A673 (cell line): Measurements from ENCODE around the gene LRRC32. TPM values are rescaled to one million over a fixed set of nuclear protein-coding genes. Genes with fewer than 3 reads are reported as not detected.

Experiments
- BruUV-seq: library from RNA; stranded (reverse); fragments of 400-500 nt; replicated peaks from 2 replicates; lab custom pipeline; 2021; lab: Mats Ljungman, UMichigan
- CTCF ChIA-PET: fragments of 300-600 bp; sonication (Branson Sonifier 250); formaldehyde crosslinking; loops from one replicate; lab custom pipeline; 2022; ENCODE audit warnings: antibody characterized with exemption; lab: Charles Lee
- POLR2A ChIA-PET: fragments of 300-600 bp; sonication (Branson Sonifier 250); formaldehyde crosslinking; loops from one replicate; lab custom pipeline; 2022; ENCODE audit warnings: antibody characterized with exemption; ENCODE audit not compliant: low non-redundant PET; lab: Charles Lee
- DNase-seq: peaks from one replicate; pipeline ENCODE4 v3.0.0-alpha.2; 2015; ENCODE audit warnings: low spot score
- H3K27ac ChIP-seq: fragments of 200-600 bp; sonication (generic); 2 replicates; pipeline ENCODE4 v1.5.1; 2016; ENCODE audit warnings: mixed run types, low read depth, mild to moderate bottlenecking, mixed read lengths, antibody characterized with exemption, low read length; ENCODE audit not compliant: poor library complexity, severe bottlenecking
- H3K27me3 ChIP-seq: fragments of 200-600 bp; sonication (generic); replicated peaks from 2 replicates; pipeline ENCODE4 v1.6.1; 2017; ENCODE audit warnings: mixed run types, low read depth, mild to moderate bottlenecking, mixed read lengths, antibody characterized with exemption, low read length; ENCODE audit not compliant: insufficient read depth, poor library complexity
- H3K36me3 ChIP-seq: fragments of 200-600 bp; sonication (generic); 2 replicates; pipeline ENCODE4 v1.6.1; 2016; ENCODE audit warnings: mixed run types, mild to moderate bottlenecking, mixed read lengths, antibody characterized with exemption, low read length; ENCODE audit not compliant: insufficient read depth, poor library complexity, severe bottlenecking
- H3K4me1 ChIP-seq: fragments of 200-600 bp; sonication (generic); 2 replicates; pipeline ENCODE4 v1.6.1; 2017; ENCODE audit warnings: mixed run types, mild to moderate bottlenecking, mixed read lengths, antibody characterized with exemption, low read length; ENCODE audit not compliant: insufficient read depth, poor library complexity, severe bottlenecking
- H3K4me3 ChIP-seq: fragments of 200-600 bp; sonication (generic); 2 replicates; pipeline ENCODE4 v1.5.1; 2016; ENCODE audit warnings: low read depth, mixed run types, mild to moderate bottlenecking, mixed read lengths, low read length; ENCODE audit not compliant: poor library complexity, severe bottlenecking
- H3K9me3 ChIP-seq: fragments of 200-600 bp; sonication (generic); 2 replicates; pipeline ENCODE4 v1.6.1; 2016; ENCODE audit warnings: mixed run types, low read depth, mild to moderate bottlenecking, mixed read lengths, antibody characterized with exemption, low read length; ENCODE audit not compliant: poor library complexity, severe bottlenecking
- CTCF ChIP-seq: fragments of 300-800, 200-600 bp; sonication (generic); conservative IDR thresholded peaks from 2 replicates; pipeline ENCODE4 v1.5.1; 2017; ENCODE audit warnings: low read depth, mild to moderate bottlenecking, antibody characterized with exemption, low read length, moderate library complexity, mixed read lengths
- EZH2 ChIP-seq: fragments of 200-600 bp; sonication (generic); IDR thresholded peaks from 2 replicates; pipeline ENCODE4 v1.6.1; 2017; ENCODE audit warnings: borderline replicate concordance, low read depth, mild to moderate bottlenecking, mixed read lengths, antibody characterized with exemption, low read length; ENCODE audit not compliant: poor library complexity, severe bottlenecking
- intact Hi-C: fragments of 100-400 bp; cut with micrococcal nuclease; formaldehyde crosslinking; loops from one replicate; pipeline ENCODE4 v1.10.0; 2022; ENCODE audit not compliant: unreplicated experiment
- total RNA-seq: library from RNA; stranded (reverse); gene quantifications from 2 replicates; pipeline ENCODE4 v1.2.3, GENCODE V29; 2021

LRRC32 gene
- total RNA-seq, 1 experiment from 2014 or later = not detected

GRCh38 chr11:76626921-76627401 is 43.6 kb downstream of the LRRC32 start:
- DNase-seq = no peak
- intact Hi-C loops = no loop called here
- Histone ChIP-seq H3K4me3 (no peak overlapping the region), H3K27ac (no peak overlapping the region), H3K4me1 (no peaks in the 10 kb centered on the region), H3K9me3 (no peaks in the 10 kb centered on the region), H3K36me3 (no peaks in the 10 kb centered on the region), H3K27me3 (no peaks in the 10 kb centered on the region)
- POLR2A ChIA-PET = no interaction called here
- BruUV-seq = no TSS peak
- CTCF ChIA-PET = no interaction called here
- no peak for TF ChIP-seq CTCF
- TF ChIP-seq EZH2 = no peak

- CTCF ChIA-PET = no interaction called here
- no peak for DNase-seq
- no TSS peak for BruUV-seq
Measured at GRCh38 chr11:76626266-76626665, 44.3 kb downstream of the LRRC32 start.

GRCh38 chr11:76625472-76626186 is 44.9 kb downstream of the LRRC32 start:
- no peak overlapping the region for H3K27ac ChIP-seq
- H3K27me3 ChIP-seq = no peaks in the 10 kb centered on the region
- no peaks in the 10 kb centered on the region for H3K36me3 ChIP-seq
- BruUV-seq = no TSS peak
- H3K4me1 ChIP-seq = no peaks in the 10 kb centered on the region
- H3K4me3 ChIP-seq = no peak overlapping the region
- TF ChIP-seq EZH2 = no peak
- no peak for TF ChIP-seq CTCF
- intact Hi-C loops = no loop called here
- ChIA-PET CTCF (no interaction called here), POLR2A (no interaction called here)
- no peak for DNase-seq
- no peaks in the 10 kb centered on the region for H3K9me3 ChIP-seq

More at GRCh38 chr11:76626266-76626665, 44.3 kb downstream of the LRRC32 start:
- Histone ChIP-seq H3K4me1 (no peaks in the 10 kb centered on the region), H3K27me3 (no peaks in the 10 kb centered on the region), H3K36me3 (no peaks in the 10 kb centered on the region), H3K27ac (no peak overlapping the region), H3K4me3 (no peak overlapping the region), H3K9me3 (no peaks in the 10 kb centered on the region)
- POLR2A ChIA-PET = no interaction called here
- intact Hi-C loops = no loop called here
- TF ChIP-seq CTCF (no peak), EZH2 (no peak)
